Stimulated activated CD8-positive, alpha-beta memory T cell treated with anti-CD3 and anti-CD28 coated beads, Interleukin-2, amount 100 ng/mL, for 1 hour (primary cell): ENCODE measurements around the gene DIMT1.
A peak's percentile ranks its signal among the peaks of the same experiment; 100 is the strongest.

Experiments used
- DNase-seq, 2 donors: peaks; one replicate each; pipeline ENCODE4 v3.0.0-alpha.2; 2020; ENCODE audit warnings: low read depth in 2 of 2

DIMT1 gene

GRCh38 chr5:62403411-62404250 lies at the start of gene DIMT1:
DIMT1 (minus strand) TSS chr5:62403905; CDS start chr5:62403772, 133 bp downstream.
- peak; percentile 81 to 84 for DNase-seq

- no peak for DNase-seq
Observed at GRCh38 chr5:62450259-62450658, 46.6 kb upstream of the DIMT1 start.

GRCh38 chr5:62448528-62448927 lies 44.8 kb upstream of the DIMT1 start:
- DNase-seq = no peak

- DNase-seq = no peak
Observed at GRCh38 chr5:62432621-62433064, 28.9 kb upstream of the DIMT1 start.

- DNase-seq = no peak
Observed at GRCh38 chr5:62431735-62432620, 28.3 kb upstream of the DIMT1 start.

GRCh38 chr5:62424763-62425162 lies 21.1 kb upstream of the DIMT1 start:
- no peak for DNase-seq

GRCh38 chr5:62421414-62421813 lies 17.7 kb upstream of the DIMT1 start:
- DNase-seq = no peak

- no peak for DNase-seq
Observed at GRCh38 chr5:62419609-62420008, 15.9 kb upstream of the DIMT1 start.

GRCh38 chr5:62418462-62419076 lies 14.9 kb upstream of the DIMT1 start:
- no peak for DNase-seq

GRCh38 chr5:62413711-62414110 lies 10.0 kb upstream of the DIMT1 start:
- DNase-seq = no peak

GRCh38 chr5:62412549-62413329 lies 9.0 kb upstream of the DIMT1 start, which contains the start of gene IPO11:
IPO11 (plus strand) TSS chr5:62412763; CDS start chr5:62437280, 24,517 bp downstream.
- DNase-seq = peak; percentile 98

- no peak for DNase-seq
Observed at GRCh38 chr5:62395210-62395950, 8.3 kb downstream of the DIMT1 start.

GRCh38 chr5:62386824-62387223 lies 16.9 kb downstream of the DIMT1 start:
- DNase-seq = no peak

GRCh38 chr5:62385816-62386400 lies 17.8 kb downstream of the DIMT1 start:
- no peak for DNase-seq

- DNase-seq = no peak
Observed at GRCh38 chr5:62385131-62385530, 18.6 kb downstream of the DIMT1 start.

GRCh38 chr5:62376064-62376463 lies 27.6 kb downstream of the DIMT1 start:
- DNase-seq = no peak

GRCh38 chr5:62375627-62376026 lies 28.1 kb downstream of the DIMT1 start:
- no peak for DNase-seq

- DNase-seq = no peak
Observed at GRCh38 chr5:62374090-62374489, 29.6 kb downstream of the DIMT1 start.

GRCh38 chr5:62373382-62373781 lies 30.3 kb downstream of the DIMT1 start:
- no peak for DNase-seq

- no peak for DNase-seq
Observed at GRCh38 chr5:62372600-62372999, 31.1 kb downstream of the DIMT1 start.
